C4-2B (cell line): Measurements from ENCODE around the gene EMP1.
"Not testable (repeated sequence)": the region's sequence is repeated elsewhere in the genome, so short reads cannot be mapped to it uniquely, and the experiment has no call there.

Source experiments
- H3K27ac ChIP-seq: fragments of 450-650 bp; 2 replicates; pipeline ENCODE4 v1.5.1; 2017
- ZFX ChIP-seq: fragments of 450-650 bp; IDR thresholded peaks from 2 replicates; pipeline ENCODE4 v1.6.1; 2017
- TF ChIP-seq, protein P1 (sequence below): fragments of 450-650 bp; conservative IDR thresholded peaks from 2 replicates; pipeline ENCODE4 v1.5.1; 2017; ENCODE audit warnings: mild to moderate bottlenecking

The EMP1 gene

DNA sequence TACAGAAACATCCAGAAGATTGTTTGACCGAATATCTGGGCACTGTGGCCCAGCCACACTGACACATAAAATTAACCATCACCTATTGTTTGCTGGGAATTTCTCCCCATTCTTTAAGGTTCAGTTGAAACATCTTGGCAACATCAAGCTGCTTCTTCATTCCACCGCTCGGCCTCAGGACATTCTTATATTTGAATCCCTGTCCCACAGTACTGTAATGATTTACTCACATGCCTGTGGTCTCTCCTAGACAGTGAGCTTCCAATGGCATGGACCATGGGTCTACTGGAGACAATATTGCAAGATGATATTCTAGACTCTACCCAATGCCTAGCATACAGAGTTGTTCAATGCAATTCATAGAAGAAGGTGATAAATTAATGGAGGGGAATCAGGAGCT is 56.1 kb downstream of the EMP1 start:
- no peak overlapping the region for H3K27ac ChIP-seq
- TF ChIP-seq, protein P1, sequence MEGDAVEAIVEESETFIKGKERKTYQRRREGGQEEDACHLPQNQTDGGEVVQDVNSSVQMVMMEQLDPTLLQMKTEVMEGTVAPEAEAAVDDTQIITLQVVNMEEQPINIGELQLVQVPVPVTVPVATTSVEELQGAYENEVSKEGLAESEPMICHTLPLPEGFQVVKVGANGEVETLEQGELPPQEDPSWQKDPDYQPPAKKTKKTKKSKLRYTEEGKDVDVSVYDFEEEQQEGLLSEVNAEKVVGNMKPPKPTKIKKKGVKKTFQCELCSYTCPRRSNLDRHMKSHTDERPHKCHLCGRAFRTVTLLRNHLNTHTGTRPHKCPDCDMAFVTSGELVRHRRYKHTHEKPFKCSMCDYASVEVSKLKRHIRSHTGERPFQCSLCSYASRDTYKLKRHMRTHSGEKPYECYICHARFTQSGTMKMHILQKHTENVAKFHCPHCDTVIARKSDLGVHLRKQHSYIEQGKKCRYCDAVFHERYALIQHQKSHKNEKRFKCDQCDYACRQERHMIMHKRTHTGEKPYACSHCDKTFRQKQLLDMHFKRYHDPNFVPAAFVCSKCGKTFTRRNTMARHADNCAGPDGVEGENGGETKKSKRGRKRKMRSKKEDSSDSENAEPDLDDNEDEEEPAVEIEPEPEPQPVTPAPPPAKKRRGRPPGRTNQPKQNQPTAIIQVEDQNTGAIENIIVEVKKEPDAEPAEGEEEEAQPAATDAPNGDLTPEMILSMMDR: no peak
- TF ChIP-seq ZFX: no peak

DNA sequence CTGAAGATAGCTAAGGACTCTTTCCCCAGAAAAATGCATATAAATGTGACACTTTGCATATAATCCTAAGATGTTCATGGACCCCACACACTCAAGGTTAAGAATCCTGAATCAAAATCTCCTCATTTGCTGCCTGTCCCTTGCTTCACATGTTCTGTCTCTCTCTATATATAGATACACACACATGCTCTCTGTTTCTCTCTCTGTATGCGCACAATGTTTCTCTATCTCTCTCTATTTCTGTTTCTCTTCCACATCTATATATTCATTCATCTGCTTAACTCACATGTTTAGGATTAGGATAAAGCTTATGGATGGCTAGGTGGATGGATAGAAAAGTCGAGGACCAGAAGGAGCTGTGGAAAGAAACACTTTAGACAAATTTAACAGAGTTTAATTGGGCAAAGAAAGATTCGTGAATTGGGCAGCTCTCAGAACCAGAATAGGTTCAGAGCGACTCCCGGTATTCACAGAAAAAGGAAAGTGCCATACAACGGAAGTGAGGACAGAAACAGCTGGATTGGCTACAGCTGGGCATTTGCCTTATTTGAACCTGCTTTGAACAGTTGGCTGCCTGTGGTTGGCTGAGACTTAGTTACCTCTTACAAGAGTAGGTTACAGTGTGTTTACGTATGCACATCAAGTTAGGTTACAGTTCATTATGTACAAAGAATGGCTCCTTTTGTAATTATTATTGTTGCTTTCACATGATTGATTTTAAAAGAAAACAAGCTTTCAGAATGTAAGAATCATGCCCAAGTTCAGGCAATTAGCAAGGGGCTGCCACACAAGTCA is 57.6 kb downstream of the EMP1 start:
- H3K27ac ChIP-seq: no peak overlapping the region
- TF ChIP-seq, protein P1: no peak
- no peak for TF ChIP-seq ZFX

DNA sequence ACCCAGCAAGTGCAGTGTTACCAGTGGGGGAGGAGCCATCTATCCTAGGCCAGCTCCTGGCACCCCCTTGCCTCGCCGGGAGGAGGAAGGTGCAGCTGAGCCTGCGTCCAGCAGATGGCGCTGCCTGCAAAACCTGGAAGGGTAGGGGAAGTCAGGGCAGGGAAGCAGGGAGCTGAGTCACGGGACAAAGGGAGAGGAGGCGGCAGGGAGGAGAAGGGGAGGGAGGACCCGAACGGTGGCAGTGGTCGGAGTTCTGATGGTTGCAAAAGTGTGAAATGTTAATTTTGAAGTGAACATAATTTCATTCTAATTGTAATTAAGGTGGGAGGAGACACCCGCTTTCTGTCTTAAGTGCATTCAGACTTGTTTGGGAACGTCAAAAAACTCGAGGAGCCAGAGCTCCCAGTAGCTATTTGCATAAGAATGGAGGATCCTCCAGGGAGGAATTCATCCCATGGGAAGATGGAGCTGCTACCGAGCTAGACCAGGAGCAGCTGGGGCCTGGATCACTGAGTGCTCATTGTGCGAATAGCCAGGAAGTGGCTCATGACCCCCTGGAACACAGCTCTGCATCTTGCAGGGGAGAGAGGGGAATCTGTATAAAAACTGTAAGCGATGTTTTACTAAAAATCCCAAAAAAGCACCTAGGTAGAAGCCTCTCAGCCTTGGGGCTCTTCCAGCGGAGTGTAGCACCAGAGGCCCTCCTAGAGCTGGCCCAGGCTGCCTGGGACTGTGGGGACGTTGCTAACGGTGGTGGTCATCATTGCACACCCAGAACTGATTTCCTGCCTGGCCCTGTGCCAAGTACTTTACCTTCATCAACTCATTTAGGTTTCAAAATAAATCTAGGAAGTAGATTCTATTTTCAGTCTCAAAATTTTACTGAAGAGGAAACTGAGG is 59.5 kb downstream of the EMP1 start:
- H3K27ac ChIP-seq: peak overlapping the region; percentile 13; the same call in 1 of the 2 replicates
- TF ChIP-seq ZFX: no peak
- TF ChIP-seq, protein P1: peak; percentile 99

DNA sequence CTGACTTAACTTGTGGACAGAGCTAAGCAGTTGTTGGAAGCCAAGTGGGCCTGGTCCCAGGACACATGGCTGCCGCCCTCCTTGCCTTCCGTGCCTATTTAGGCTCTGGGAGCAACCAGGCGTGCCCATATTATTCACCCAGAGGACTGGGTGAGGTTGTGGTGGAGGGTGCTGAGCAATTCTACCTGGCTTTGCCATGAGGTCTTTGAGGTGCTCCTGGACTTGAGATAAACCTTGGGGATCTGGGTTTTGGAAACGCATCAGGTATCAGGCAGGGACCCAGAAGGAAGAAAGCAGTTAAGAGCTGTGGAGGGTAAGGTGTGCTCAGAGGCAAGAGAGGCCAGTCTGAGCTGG is 60.1 kb downstream of the EMP1 start:
- TF ChIP-seq ZFX: no peak
- TF ChIP-seq, protein P1: no peak
- H3K27ac ChIP-seq: no peak overlapping the region

DNA sequence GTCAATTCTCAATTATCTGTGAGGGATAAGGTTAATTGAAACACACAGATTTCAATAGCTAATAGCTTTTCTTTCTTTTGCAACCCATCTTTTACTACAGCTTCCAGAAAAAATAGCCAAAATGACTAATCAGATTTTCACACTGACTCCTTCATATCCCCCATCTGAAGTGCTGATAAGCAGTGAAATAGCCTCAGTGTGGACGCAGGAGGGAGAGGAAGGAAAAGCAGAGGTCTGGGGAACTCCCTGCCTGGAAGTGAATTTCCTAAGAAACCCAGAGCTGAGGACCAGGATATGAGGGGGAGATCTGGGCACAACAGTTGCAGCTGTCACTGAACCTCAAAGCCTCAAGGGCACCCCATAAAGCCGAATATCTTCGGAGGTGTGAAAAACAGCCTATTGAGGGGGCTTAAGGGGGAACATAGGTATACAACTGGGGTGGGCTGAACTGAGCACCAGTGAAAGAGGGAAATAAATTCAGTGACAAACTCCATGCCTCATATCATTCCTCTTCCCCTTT is 60.9 kb downstream of the EMP1 start:
- no peak for TF ChIP-seq ZFX
- TF ChIP-seq, protein P1: no peak

DNA sequence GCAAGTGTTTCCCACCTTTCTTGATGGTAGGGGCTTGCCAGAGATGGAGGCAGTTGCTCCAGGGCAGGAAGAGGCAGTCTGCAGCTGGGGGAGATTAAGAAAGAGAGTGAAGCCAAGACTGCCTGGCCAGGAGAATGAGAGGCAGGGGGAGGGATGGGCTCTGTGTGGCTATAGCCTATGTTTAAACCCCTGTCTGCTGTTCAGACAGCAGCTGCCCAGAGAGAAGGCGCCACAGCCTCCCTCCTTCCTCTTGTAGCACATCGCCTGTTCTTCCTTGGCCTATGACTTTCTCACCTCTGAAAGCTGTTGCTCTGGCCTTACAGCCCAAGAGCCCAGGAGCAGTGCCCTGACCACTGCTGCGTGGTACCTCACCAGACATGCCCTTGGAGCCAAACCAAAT is 61.7 kb downstream of the EMP1 start:
- TF ChIP-seq, protein P1: no peak
- no peak for TF ChIP-seq ZFX
- no peak overlapping the region for H3K27ac ChIP-seq

More for the DNA sequence above, 60.9 kb downstream of the EMP1 start:
- no peak overlapping the region for H3K27ac ChIP-seq

DNA sequence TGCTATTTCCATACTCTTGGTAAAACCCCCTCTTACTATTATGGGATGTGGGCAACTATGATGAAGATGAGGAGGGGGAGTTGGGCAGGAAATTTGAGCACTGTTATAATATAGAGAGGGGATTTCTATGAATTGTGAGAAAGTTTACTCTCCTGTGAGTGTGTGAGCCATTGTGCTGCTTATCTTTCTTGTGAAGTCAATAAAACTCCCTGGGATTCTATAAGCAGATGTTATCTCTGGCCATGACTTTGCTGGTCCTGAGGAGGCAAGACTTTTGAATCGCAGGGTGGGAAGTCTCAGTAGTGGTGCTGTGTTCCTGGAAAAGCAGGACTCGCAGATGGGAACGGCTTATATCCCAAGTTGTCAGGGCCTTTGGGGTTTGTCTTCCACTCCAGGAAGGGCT is 62.2 kb downstream of the EMP1 start:
- TF ChIP-seq, protein P1: no peak
- TF ChIP-seq ZFX: no peak
- no peak overlapping the region for H3K27ac ChIP-seq

DNA sequence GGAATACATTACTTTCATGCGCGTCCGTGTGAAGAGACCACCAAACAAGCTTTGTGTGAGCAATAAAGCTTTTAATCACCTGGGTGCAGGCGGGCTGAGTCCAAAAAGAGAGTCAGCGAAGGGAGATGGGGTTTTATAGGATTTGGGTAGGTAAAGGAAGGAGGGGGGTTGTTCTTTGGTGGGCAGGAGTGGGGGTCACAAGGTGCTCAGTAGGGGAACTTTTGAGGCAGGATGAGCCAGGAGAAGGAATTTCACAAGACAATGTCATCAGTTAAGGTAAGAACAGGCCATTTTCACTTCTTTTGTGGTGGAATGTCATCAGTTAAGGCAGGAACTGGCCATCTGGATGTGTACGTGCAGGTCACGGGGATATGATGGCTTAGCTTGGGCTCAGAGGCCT is 63.1 kb downstream of the EMP1 start:
- not testable (repeated sequence) for H3K27ac ChIP-seq

DNA sequence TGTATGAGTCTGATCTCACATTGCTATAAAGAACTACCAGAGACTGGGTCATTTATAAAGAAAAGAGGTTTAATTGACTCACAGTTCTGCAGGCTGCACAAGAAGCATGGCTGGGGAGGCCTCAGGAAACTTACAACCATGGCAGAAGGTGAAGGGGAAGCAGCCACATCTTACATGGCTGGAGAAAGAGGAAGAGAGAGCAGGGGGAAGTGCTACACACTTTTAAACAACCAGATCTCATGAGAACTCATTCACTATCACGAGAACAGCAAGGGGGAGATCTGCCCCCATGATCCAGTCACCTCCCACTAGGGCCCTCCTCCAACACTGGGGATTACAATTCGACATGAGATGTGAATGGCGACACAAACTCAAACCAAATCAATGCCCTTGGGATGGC is 71.3 kb downstream of the EMP1 start:
- H3K27ac ChIP-seq: not testable (repeated sequence)
